GM18867 (cell line): ENCODE results near the gene CMTM6.
"Not testable (repeated sequence)": the region's sequence is repeated elsewhere in the genome, so short reads cannot be mapped to it uniquely, and the experiment has no call there.

Experiments used
- ATAC-seq: cut with Tn5 transposase; IDR thresholded peaks from one replicate; pipeline ENCODE4 v1.9.1; 2021; ENCODE audit warnings: mild to moderate bottlenecking, moderate library complexity; ENCODE audit not compliant: unreplicated experiment

CMTM6 gene

DNA sequence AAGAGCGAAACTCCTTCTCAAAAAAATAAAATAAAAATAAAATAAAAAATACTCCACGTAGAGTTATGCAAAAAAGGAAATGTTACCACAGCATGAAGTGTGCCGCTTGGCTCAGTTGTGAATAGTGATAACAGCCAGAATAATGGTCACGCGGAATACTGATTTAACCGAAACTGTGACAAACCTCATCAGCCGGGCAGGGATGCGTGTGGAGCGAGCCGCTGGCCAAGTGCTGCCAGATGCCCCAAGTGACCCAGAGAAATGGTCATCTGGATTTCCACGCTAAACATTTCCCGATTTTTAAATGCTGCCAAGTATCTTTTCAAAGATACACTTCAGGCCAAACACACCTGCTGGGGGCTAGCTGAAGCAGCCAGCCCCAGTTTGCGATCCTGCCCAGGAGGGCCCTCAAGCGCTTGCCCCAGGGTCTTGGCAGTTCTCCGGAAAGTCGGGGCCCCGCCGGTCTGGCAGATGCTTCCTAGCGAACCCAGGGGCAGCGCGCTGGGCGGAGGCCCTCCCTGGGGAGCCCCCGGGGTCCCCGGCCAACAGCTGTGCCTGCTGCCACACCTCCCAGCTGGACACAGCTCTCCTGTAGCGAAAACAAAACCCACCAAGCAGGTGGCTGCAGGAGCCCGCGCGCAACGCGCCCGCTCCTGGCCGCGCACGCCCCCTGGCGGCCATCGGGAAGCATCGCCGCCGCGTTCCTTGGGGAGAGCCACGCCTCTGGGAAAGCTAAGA lies 35.1 kb downstream of the CMTM6 start:
- peak; percentile 74 for ATAC-seq

DNA sequence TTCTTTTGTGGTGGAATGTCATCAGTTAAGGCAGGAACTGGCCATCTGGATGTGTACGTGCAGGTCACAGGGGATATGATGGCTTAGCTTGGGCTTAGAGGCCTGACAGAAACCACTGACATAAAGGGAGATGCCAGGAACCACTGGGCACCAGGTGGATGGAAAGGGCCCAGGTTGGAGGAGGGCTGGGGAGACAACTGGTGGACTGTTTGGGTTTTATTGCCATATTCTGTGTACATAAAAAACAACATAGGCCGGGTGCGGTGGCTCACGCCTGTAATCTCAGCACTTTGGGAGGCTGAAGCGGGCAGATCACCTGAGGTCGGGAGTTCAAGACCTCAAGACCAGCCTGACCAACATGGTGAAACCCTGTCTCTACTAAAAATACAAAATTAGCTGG lies 35.8 kb downstream of the CMTM6 start:
- ATAC-seq: not testable (repeated sequence)

DNA sequence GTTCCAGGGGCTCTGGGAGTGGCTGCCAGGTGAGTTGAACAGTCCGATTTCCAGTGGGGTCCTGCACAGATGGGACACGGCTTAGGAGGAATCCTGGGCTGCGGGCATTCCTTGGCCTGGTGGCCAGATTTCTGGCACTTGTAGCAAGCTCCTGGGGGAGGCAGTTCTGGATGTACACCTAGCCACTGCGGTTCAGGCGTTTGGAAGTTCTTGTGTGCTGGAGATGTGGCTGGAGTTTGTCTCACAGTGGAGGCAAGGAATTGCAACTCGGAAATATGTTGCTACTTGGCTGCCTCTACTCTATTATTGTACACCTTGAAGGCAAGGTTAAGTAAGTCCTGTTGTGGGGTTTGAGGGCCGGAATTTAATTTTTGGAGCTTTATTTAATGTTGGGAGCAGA lies 37.9 kb downstream of the CMTM6 start:
- ATAC-seq: not testable (repeated sequence)

DNA sequence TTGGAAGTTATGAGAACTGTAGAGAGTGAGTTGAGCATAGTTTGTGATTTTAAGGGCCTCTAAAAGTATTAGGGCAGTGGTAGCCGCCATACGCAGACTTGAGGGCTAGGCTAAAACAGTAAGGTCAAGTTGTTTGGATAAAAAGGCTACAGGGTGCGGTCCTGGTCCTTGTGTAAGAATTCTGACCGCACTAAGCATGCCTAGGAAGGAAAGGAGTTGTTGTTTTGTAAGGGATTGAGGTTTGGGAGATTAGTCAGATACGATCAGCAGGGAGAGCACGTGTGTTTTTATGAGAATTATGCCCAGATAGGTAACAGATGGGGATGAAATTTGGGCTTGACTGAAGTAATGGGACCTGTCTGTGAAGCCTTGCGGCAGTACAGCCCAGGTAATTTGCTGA lies 39.2 kb downstream of the CMTM6 start:
- ATAC-seq: not testable (repeated sequence)

DNA sequence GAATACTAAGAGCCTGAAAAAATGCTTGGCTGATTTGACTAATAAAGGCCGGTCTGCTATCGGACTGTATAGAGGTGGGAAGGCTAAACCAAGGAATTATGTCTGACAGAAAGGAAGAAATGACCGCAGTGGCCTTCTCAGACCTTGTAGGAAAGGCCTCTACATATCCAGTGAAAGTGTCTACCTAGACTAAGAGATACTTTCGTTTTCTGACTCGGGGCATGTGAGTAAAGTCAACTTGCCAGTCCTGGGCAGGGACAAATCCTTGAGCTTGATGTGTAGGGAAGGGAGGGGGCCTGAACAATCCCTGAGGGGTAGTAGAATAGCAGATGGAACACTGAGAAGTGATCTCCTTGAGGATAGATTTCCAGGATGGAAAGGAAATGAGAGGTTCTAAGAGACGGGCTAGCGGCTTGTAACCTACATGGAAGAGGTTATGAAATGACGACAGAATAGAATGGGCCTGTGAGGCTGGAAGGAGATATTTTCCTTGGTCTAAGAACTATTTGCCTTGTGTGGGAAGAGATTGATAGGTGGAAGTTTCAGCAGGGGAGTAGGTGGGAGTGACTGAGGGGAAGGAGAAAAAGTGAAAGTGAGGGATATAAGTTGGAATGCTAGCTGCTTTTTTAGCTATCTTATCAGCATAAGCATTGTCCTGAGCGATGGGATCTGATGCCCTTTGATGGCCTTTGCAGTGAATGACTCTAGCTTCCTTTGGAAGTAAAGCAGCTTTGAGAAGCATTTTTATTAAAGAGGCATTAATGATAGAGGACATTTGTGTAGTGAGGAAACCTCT lies 40.3 kb downstream of the CMTM6 start:
- not testable (repeated sequence) for ATAC-seq

DNA sequence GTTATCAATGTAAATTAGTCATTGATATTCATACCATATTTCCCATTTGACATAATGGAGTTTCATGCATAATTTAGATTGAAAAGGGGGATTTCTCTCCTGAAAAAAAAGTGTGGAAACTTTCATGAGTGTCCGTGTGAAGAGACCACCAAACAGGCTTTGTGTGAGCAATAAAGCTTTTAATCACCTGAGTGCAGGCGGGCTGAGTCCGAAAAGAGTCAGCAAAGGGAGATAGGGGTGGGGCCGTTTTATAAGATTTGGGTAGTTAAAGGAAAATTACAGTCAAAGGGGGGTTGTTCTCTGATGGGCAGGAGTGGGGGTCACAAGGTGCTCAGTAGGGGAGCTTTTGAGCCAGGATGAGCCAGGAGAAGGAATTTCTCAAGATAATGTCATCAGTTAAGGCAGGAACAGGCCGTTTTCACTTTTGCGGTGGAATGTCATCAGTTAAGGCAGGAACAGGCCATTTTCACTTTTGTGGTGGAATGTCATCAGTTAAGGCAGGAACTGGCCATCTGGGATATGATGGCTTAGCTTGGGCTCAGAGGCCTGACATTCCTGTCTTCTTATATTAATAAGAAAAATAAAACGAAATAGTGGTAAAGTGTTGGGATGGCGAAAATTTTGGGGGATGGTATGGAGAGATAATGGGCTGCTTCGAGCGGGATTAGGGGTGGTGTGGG lies 41.7 kb downstream of the CMTM6 start:
- not testable (repeated sequence) for ATAC-seq

DNA sequence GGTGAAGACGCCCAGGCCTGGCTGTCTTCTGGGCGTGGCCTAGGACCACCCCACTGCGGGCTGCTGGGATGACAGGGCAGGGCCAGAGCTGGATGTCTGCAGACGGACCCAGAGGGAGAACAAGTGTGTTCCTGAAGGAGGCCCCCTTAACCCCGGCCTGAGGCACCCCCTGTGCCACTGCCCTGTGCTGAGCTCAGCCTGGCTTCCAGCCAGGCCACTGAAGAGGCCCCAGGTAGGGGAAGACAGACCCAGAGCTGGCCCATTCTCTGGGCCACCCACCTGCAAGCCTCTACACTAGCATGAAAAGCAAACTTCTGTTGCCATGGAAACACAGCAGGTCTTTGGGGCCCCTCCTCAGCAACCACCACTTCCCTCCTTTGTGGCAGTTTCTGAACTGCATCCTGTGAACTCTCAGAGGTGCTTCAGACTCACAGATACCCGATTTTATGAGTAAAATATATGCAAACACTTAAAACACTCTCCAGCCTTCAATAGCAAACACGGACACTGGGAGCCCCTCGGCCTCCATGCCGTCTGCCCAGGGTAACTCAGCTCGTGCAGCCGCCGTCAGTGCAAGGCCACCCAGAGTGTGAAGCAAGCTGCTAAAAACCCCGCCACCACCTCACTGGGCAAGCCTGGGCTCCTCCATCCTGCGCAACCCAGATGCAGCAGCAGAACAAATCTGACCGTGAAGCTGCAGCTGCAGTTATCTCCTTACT lies 42.5 kb downstream of the CMTM6 start:
- peak; percentile 83 for ATAC-seq

DNA sequence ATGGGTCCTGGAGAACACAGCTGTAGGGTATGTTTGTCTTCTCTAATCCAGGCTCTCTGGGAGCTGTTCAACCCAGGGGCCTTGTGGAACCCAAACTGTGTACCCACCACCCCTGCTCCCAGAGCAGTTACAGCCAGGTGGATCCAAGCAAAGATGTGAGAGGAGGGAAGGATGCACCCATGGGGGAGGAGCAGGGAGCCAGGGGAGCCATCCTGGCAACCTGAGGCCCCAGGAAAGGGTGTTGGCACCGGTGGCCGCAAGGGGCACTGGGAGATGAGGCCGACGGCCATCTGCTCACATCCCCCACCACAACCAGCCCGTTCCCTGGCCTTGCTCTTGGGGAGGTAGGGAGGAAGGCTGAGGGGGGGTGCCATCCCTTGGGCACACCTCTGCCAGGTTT lies 43.2 kb downstream of the CMTM6 start:
- ATAC-seq: no peak

DNA sequence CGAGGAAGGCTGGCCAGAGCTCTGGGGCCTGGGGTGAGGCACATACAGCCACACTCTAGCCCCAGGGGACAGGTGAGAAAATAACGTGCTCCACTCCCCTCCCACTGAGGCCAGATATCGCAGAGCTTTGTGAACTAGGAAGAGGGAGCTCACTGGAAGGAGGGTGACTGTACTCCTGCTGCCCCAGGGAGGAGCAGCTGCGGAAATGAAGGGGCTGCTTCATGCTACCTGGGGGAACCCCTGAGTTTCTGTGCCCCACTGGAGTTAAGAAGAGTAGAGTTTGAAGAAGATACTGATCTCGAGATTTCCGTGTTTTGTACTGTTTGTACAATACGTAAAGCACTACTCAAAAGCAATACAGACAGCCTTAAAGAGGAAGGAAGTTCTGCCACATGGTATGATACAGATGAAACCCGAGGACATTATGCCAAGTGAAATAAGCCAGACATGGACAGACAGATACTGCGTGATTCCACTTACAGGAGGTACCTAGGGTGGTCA lies 44.6 kb downstream of the CMTM6 start:
- peak; percentile 40 for ATAC-seq

DNA sequence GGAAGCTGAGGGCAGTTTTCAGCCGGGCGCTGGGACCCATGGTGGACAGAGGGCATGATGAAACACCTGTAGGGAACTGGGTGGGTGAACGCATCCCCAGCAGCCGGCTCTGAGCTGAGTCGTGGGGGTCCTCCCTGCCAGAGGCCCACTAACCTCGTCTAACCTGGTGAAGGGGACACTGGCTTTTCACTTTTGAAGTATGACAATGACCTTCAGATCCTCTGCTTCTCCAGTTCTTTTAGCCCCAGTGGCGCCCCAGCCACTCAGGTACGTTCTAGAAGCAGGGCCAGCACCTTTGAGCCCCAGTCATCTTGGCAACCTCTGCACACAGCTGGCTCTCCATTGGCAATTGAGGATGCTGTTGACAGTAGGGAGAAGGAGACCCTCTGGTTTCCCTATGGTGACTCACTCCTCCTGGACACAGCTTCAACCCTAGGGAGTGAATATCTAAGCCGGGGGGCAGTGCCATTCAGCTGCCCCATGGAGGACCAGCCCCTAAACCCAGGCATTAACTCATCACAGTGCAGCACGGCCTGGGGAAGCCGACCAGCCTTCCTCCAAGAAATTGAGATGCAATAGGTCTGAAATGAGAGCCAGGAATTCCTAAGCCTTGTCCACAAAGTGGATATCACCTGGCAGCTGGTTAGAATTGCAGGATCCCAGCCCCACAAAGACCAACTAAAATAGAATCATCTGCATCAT lies 46.1 kb downstream of the CMTM6 start:
- ATAC-seq: no peak

DNA sequence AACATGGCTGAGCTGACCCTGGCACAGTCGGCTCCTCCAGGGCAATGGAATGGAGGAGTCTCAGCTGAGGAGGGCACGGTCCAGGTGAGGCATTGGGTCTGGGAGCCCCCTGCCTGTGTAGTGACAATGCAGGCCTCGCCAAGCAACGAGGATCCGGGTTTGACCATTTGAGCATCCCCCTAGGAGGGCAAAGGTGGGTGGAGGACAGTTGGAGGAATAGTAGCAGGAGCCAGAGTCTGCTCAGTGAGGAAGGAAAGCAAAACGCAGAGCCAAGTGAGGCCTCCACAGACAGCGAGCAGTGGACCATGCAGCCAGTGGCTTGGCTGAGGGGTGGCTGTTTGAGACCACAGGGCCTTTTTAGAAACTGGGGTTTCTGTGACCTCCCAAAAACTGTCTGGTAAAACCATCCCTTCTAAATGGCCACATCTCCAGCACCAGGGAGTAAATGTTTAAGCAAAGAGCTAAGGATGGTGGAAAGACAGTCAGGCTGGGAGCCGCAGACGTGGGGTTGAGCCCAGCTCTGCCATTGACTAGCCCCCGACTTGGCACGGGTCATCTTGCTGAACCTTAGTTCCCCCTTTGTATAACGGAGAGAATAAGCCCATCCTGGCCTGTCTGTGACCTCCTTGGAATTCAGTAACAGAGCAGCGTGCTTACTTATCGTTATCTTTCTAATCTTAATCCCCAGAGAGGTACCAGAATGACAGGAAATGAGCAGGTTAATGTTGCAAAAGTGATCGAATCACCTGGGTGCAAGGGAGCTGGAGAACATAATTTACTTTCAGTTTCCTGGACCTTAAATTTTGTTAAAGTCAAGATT lies 46.8 kb downstream of the CMTM6 start:
- no peak for ATAC-seq

DNA sequence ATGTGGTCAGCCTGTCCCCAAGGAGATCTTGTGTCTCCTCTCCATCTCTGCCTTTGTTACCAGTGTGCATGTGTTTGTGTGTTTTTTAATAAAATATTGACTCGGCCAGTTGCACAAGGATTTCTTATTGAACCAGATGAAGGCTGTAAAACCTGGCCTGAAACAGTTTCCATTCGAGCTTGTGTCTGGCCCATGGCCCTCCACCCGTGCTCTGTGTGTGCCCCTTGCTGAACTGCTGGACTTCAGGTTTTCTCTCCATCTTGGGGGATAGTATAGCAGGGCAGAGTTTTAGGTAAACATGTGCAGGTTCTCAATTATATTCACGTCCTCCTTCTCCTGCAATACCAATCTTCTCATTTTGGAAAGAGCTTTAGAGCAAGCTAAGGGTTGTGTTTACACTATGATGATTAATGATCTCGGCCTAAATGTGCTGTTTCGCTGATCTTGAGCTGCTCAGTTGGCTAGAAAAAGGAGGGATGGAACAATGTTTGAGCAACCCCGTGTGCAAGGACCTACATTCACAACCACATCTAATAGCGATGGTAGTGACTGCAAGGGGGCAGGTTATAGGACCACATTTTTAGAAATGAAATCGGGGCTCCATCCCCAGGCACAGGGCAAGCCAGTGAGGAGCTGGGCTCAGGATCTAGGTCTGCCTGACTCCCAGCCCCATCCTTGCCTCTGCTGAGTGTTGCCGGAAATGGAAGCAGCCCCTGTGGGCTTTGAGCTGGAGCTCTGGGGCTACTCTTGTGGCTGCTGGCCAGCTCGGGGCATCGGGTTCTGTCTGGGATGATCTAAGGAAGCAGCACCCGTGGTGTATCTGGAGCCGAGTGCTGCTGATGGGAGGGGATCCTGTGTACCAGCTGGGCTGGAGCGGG lies 47.7 kb downstream of the CMTM6 start:
- no peak for ATAC-seq

DNA sequence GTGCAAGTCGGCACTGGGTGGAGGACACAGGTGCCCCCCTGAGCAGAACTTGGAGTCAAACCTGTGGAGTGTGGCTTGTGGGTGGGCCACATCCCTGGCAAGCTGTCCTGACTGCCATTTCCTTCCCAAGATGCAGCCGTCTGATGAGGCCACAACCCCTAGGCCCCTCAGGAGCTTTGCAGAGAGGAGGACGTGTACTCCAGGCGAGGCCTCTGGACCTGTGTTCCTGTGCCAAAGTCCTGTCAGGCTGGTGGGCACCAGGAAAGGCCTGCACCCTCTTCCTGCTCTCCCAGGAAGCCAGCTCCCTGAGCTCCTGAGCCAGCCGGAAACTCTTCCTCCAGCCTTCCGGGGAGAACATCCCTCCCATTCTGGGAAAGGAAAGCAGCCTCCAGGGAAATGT lies 48.5 kb downstream of the CMTM6 start:
- no peak for ATAC-seq

DNA sequence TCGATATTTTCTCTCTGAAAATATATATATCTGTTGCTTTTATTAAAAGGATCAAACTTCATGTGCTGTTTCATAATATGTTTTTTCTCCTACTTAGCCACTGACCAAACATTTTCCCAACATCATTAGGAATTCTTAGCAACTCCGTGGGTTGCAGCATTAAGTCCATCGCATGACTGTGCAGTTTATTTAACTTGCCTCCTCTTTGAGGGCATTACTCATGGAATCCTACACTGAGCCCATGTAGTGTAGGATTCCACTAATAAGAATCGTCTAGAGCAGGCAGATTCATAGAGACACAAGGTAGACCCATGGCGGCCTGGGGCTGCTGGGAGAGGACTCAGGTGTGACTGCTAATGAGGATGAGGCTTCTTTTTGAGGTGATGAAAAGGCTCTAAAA lies 49.3 kb downstream of the CMTM6 start:
- no peak for ATAC-seq

DNA sequence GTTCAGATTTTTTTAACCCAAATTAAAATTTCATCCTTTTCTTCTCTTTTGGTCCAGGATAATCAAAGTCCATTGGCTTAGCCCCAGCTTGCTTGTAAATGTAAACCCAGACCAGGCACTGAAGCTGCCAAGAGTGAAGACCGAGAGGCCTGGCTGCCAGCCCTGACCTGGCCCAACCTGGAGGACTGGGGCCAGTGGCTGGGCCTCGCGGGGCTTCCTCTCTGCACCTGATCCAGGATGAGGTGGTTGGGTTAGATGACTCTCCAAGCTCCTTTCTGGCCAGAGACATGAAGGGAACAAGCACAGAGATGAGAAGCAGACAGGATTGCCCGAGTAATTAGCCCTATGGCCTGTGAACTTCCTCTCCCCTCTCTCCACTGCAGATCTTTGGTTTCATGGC lies 50.6 kb downstream of the CMTM6 start:
- no peak for ATAC-seq

DNA sequence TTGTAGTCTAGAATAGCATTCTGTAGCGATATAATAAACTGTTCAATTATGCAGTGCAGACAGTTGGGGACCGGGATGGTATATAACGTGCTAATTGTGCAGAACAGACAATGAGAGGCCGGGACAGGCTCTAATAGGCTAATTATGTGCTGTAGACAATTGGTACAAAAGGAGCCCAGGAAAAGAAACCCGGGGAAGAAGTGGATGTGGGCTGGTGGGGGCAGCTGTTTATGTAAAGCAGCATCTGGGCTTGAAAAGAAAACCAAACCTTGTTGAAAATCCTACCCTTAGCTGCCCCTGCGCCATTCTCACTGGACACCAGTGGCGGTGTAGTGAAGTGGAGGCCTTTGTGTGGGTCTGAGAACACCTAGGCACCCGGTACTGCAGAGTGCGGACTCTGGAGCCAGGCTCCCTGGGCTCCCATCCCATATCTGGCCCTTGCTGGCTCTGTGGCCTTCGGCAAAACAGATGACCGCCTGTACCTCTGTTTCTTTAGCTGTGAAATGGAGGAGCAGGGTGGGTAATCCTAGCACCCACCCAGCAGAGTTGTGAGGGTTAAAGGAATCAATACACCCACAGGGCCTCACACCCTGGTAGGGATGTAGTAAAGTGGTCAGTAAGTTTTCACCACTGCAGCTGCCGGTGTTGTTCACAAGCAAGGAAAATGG lies 51.5 kb downstream of the CMTM6 start:
- ATAC-seq: no peak

DNA sequence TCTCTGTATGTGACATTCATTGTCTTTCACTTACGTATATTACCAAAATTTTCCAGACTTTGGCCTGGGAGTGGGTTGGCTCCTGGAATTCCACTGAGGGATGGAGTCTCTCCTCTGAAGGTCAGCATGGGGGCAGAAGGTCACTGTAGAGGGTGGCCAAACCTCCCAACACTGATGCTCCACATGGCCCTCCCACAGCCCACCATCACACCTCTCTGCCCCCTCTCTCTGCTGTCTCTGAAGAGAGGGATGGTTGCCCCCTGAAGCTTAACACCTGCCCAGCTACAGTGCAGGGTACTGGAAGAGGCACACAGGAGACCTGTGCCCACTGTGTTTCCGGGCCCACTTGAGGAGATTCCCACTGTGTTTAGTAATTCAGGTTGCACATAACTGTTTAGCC lies 52.2 kb downstream of the CMTM6 start:
- no peak for ATAC-seq

DNA sequence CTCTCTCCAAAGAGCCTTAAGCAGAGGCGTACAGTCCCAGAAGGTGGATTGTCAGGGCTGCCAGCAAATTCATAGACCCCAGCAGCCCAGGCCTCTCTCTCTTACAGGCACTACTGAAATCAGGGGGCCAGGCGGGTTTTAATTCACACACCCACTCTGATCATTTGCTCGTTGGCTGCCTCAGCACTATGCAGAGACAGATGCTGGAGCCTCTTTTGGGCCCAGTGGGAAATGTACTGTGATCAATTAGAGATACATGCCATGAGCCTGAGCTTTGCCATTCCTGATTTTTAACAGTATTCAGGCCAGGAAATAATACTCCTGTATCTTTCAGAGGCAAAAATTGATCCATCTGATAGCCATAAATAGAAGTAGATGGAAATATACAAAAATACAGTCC lies 53.0 kb downstream of the CMTM6 start:
- ATAC-seq: no peak
